ENCODE data around the gene TP53AIP1. TPM values are rescaled to one million over a fixed set of nuclear protein-coding genes. Genes with fewer than 3 reads are reported as not detected.

TP53AIP1 gene
- total and polyA plus RNA-seq, 9 of the 15 experiments (the other 6 are each of a cell fraction or from before 2014, with no cell fraction given): not detected

- TF ChIP-seq HCFC1 (IDR thresholded peaks at IDR 0.05; ENCODE audit: low read depth, low read length) (no peak), ILK (tag; IDR thresholded peaks at IDR 0.05; ENCODE audit: borderline replicate concordance, low read depth) (no peak), CBX3 (IDR thresholded peaks at IDR 0.05; ENCODE audit: borderline replicate concordance in 1 of 2, low read length in 2 of 2) (no peak), ZNF431 (CRISPR knock-in tag; IDR thresholded peaks at IDR 0.05) (no peak), STAT6 (CRISPR knock-in tag; IDR thresholded peaks at IDR 0.05) (no peak), ZNF146 (CRISPR knock-in tag; IDR thresholded peaks at IDR 0.05; ENCODE audit: unreplicated experiment) (no peak), CHD7 (IDR thresholded peaks at IDR 0.05; ENCODE audit: low read depth, low read length) (no peak), CTBP1 (IDR thresholded peaks at IDR 0.05; ENCODE audit: borderline replicate concordance) (no peak), ARID3B (CRISPR knock-in tag; IDR thresholded peaks at IDR 0.05; ENCODE audit: borderline replicate concordance) (no peak), ZNF124 (CRISPR knock-in tag; IDR thresholded peaks at IDR 0.05) (no peak)
Observed at GRCh38 chr11:128928400-128928799, 14.3 kb downstream of the TP53AIP1 start (continued).

All from K562 (cell line).